Stimulated activated naive CD8-positive, alpha-beta T cell treated with anti-CD3 and anti-CD28 coated beads, Interleukin-15, amount 100 ng/mL, for 72 hours (primary cell): ENCODE measurements around the gene RMND5A.
A peak's percentile ranks its signal among the peaks of the same experiment; 100 is the strongest.
"Not testable (repeated sequence)": the region's sequence is repeated elsewhere in the genome, so short reads cannot be mapped to it uniquely, and the experiment has no call there.

Experiments used
- ATAC-seq: fragments of 150-1000 bp; cut with Tn5 transposase; 2 replicates; pipeline ENCODE4 v1.10.0; 2021; ENCODE audit warnings: mild to moderate bottlenecking, moderate library complexity
- DNase-seq, 2 donors: peaks; one replicate each; pipeline ENCODE4 v3.0.0; 2021 to 2022
- H3K27ac Mint-ChIP-seq, 2 donors: one replicate each; pipeline ENCODE4 v1.8.0; 2022; ENCODE audit warnings: mild to moderate bottlenecking in 2 of 2, mixed read lengths in 2 of 2, moderate library complexity in 2 of 2
- H3K27me3 Mint-ChIP-seq: one replicate; pipeline ENCODE4 v1.8.0; 2022; ENCODE audit warnings: mixed read lengths
- H3K4me1 Mint-ChIP-seq: one replicate; pipeline ENCODE4 v1.8.0; 2022; ENCODE audit warnings: mild to moderate bottlenecking, mixed read lengths
- H3K4me3 Mint-ChIP-seq, 2 donors: one replicate each; pipeline ENCODE4 v1.8.0; 2022; ENCODE audit warnings: mild to moderate bottlenecking in 2 of 2, mixed read lengths in 2 of 2, moderate library complexity in 1 of 2
- H3K9me3 Mint-ChIP-seq, 2 donors: one replicate each; pipeline ENCODE4 v1.8.0; 2022; ENCODE audit warnings: mixed read lengths in 2 of 2

Gene RMND5A, protein sequence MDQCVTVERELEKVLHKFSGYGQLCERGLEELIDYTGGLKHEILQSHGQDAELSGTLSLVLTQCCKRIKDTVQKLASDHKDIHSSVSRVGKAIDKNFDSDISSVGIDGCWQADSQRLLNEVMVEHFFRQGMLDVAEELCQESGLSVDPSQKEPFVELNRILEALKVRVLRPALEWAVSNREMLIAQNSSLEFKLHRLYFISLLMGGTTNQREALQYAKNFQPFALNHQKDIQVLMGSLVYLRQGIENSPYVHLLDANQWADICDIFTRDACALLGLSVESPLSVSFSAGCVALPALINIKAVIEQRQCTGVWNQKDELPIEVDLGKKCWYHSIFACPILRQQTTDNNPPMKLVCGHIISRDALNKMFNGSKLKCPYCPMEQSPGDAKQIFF

DNA sequence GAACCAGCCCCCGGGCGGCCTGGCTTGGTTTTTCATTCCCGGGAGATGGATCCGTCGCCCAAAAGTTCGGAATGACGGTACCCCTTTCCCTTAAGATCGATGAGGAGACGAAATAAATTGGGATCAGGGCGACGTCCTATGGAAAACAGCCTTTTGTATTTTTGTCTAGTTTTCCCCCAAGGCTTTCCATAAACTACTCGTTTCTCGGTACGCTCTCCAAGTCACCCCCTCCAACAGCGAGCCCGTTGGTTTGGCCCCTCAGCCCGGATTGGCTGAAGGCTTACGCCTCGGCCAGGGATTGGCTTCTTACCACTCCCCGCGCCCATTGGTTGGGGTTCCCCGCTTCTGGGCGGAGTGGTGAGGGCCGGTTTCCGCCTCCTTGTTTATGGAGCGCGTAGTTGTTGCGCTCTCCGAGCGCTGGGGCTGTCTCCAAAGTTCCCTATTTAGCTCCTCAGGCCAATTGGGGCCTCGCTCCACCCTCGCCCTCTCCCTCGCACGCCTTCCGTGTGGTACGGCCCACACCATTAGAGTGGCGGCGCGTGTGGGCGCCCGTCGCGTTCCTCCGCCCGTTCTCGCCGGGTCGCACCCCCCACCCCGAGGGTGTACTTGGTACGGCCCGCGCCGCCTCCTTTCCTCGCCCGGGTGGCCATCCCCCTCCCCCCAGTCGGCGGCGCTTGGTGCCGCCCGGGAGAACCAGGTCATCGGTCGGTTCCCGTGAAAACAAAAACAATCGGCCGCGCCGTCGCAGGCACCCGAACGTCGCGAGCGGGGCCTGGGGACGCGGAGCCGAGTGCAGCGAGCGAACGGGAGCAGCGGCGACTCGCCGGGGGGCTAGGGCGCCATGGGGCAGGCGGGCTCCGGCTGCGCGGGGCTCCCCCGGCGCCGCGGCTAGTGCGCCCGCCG is at the start of gene RMND5A:
Gene RMND5A, plus strand, starts transcription at position 655 of the 903 bp plus-strand sequence. CDS start 377 bp downstream, outside the sequence.
- DNase-seq (peak; percentile 97 to 98), ATAC-seq (peak; percentile 92)
- H3K27me3 Mint-ChIP-seq = not testable (repeated sequence)

DNA sequence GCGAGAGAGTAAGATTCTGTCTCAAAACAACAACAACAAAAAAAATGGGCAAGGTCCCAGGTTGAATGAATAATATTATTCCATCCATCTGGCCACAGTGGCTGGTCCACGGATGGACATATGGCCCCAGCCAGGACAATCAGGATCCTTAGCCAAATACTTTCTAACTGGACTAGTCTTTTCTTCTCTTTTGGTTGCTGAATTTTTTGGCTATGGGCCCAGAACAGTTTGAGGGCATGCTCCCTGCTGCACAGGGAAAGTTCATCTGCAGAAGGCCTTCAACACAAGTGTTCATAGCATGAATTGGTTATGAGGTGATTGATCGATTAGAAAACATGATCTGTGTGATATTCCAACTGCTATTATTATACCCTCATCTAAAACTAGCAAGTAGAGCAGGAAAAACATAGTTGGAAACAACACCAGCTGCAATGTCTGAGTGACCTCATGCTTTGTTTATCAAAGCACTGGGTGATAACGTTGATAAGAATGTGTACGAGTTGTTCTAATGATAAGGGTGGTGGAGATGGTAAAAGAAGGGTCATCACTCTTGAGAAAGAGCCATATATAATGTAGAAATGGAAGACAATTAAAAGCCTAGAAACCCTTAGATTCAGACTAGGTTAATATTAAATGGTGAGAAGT is 48.6 kb upstream of the RMND5A start:
- no peak for ATAC-seq
- no peak overlapping the region for H3K4me3 Mint-ChIP-seq
- H3K27ac Mint-ChIP-seq = no peak overlapping the region

More for the DNA sequence above, at the start of gene RMND5A:
- Mint-ChIP-seq H3K4me3 (peak within 1 kb of the TSS; percentile 84 to 95), H3K27ac (peak within 1 kb of the TSS; percentile 88 to 91)
- not testable (repeated sequence) for H3K9me3 Mint-ChIP-seq, H3K4me1 Mint-ChIP-seq

DNA sequence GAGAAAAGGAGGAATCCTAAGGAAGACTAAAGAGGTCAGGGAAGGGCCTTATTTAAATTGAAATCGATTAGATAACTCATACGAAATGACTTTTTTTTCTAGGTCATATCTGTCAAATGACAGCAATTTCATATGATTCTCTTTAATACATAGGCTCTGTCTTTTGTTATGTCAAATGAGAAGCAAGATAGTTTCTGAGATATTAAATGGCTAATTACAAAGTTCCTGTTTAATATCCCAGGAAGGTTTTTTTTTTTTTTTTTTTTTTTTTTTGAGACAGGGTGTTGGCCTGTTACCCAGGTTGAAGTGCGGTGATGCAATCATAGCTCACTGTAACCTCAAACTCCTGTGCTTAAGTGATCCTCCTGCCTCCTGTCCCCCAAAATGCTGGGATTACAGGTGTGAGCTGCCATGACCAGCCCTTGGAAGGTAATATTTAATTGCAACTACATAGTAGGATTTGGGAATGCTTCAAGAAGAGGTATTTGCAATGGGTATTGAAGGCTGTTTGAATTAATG is 48.0 kb upstream of the RMND5A start:
- Mint-ChIP-seq H3K27ac (no peak overlapping the region), H3K4me3 (no peak overlapping the region), H3K4me1 (no peaks in the 10 kb centered on the region), H3K9me3 (peaks cover 0 to 8% of the 10 kb centered on the region in 2 donors), H3K27me3 (no peaks in the 10 kb centered on the region)
- ATAC-seq (no peak), DNase-seq (no peak)

More for the DNA sequence above, 48.6 kb upstream of the RMND5A start:
- no peaks in the 10 kb centered on the region for H3K4me1 Mint-ChIP-seq
- DNase-seq = no peak
- H3K27me3 Mint-ChIP-seq = no peaks in the 10 kb centered on the region
- H3K9me3 Mint-ChIP-seq = peaks cover 0 to 8% of the 10 kb centered on the region in 2 donors

DNA sequence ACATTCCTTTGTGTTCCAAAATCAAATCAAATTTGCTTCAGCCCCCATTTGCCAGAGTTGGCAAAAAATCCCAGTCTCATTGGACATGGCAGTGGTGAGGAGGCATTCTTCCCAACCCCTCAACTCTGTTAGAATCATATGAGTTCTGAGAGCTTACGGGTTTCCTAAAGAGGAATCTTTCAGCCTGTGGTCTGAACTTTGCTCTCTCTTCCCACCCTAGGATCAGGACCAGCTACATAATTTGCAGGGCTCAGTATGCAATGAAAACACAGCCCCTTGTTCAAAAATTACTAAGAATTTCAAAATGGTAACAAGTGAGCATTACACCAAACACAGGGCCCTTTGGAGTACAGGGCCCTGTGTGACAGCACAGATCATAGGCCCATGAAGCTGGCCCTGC is 47.1 kb upstream of the RMND5A start:
- no peak overlapping the region for H3K27ac Mint-ChIP-seq
- H3K4me3 Mint-ChIP-seq = no peak overlapping the region
- H3K4me1 Mint-ChIP-seq = no peaks in the 10 kb centered on the region
- H3K27me3 Mint-ChIP-seq = no peaks in the 10 kb centered on the region
- no peak for ATAC-seq
- H3K9me3 Mint-ChIP-seq = peaks cover 0 to under 1% of the 10 kb centered on the region in 2 donors
- DNase-seq = no peak

DNA sequence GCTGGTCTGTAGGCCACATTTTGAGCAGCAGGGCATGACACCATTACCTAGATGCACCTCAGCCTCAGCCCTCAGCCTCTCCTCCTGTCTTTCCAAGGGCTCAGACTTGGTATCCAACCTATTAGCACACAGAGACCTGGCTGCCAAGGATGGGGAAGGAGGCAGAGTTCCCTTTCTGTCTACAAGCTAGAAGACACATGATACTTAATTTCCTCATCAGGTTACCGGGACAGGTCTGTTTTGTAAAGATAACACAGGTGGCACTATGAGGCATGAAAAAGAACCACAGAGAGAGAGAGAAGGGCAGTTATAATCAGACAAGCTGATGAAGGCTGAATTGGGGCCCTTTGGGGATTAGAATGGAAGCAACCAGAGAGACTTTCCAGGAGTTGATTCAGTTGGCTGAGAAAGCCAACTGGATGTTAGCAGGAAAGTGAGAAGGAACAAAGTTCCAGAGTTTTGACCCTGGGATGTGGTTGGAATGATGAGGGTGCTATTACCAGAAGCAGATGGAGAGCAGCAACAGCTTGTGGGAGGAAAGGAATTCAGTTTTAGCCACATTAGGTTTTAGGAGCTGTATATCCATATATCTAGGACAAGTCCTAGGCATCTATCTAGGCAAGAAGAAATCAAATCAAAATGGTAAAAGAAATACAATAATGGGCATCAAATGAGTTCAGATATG is 46.0 kb upstream of the RMND5A start:
- H3K9me3 Mint-ChIP-seq = no peaks in the 10 kb centered on the region
- ATAC-seq (no peak), DNase-seq (no peak)
- H3K4me1 Mint-ChIP-seq = no peaks in the 10 kb centered on the region
- H3K27ac Mint-ChIP-seq = no peak overlapping the region
- H3K27me3 Mint-ChIP-seq = no peaks in the 10 kb centered on the region
- H3K4me3 Mint-ChIP-seq = no peak overlapping the region

DNA sequence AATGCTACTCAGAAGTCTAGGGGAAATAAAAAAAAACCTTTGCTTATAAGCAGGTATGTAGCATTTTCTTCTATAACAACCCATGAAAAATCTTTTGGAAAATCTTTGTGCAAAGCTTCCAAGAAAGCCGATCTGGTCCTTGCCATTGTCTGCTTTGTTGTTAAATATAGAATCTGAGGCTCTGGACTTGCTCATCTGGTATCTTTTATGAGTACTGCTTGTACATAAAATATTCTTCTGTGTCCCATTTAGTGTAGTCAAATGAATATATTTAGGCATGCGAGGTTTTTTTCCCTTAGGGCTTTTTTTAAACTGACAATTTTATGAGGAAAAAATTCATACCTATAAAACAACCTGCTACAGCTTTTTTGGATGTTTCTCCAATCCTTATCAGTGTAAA is 45.0 kb upstream of the RMND5A start:
- Mint-ChIP-seq H3K4me1 (no peaks in the 10 kb centered on the region), H3K9me3 (no peaks in the 10 kb centered on the region)
- no peak for ATAC-seq

DNA sequence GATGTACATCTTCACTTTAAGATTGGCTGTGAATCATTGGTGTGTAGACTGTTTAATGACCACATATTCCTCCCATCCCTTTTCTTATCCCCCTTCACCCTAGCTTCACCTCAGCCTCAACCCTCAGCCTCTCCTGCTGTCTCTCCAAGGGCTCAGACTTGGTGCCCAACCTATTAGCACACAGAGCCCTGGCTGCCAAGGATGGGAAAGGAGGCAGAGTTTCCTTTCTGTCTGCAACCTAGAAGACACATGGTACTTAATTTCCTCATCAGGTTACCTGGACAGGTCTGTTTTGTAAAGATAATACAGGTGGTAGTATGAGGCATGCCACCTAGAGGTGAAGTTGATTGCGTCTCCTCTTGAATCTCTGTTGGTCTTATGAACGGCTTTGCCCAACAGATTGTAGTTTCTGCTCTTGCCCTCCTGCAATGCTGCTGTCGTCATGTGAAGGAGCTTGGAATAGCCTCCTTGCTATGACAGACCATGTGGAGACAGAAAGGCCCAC is 44.5 kb upstream of the RMND5A start:
- Mint-ChIP-seq H3K27me3 (no peaks in the 10 kb centered on the region), H3K4me1 (no peaks in the 10 kb centered on the region), H3K9me3 (no peaks in the 10 kb centered on the region), H3K27ac (no peak overlapping the region), H3K4me3 (no peak overlapping the region)
- ATAC-seq (no peak), DNase-seq (no peak)

More for the DNA sequence above, 45.0 kb upstream of the RMND5A start:
- no peak for DNase-seq
- Mint-ChIP-seq H3K27ac (no peak overlapping the region), H3K27me3 (no peaks in the 10 kb centered on the region), H3K4me3 (no peak overlapping the region)

DNA sequence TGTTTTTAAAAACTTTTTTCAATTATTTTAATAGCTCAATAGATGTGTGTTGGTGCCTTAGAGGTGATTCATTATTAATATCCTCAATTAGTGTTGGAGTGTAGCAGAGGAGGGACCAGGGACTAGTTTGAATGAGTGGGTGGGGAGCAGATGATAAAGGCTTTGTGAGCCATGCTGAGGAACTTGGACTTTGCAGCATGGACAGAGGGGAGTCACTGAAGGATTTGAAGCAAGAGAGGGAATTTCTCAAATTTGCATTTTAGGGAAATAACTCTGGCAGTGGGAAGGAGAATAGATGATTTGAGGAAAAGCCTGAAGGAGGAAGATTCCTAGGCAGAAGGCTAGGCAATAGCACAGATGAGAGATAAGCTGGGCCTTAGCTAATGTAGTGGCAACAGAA is 42.3 kb upstream of the RMND5A start:
- peaks cover 6% of the 10 kb centered on the region for H3K4me1 Mint-ChIP-seq
- H3K4me3 Mint-ChIP-seq = no peak overlapping the region
- ATAC-seq (no peak), DNase-seq (no peak)
- H3K9me3 Mint-ChIP-seq = no peaks in the 10 kb centered on the region
- H3K27me3 Mint-ChIP-seq = no peaks in the 10 kb centered on the region
- no peak overlapping the region for H3K27ac Mint-ChIP-seq

DNA sequence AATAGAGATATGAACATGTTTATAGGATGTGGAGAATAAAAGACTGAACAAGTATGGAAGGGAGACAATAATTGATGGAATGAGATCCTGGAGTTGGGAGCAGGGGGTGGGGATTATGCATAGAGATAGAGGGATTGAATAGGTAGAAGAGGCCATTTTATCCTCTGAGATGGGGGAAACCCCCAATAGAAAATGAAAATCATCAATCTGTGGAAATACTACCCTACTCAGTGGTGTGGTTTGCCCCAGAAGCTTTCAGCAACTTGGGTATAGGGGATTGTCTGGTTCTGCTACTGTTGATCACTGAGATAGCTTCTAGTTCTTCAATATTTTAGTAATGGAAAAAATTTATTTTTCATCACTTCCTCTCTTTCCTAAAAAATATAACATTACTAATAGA is 41.1 kb upstream of the RMND5A start:
- no peaks in the 10 kb centered on the region for H3K9me3 Mint-ChIP-seq
- H3K4me3 Mint-ChIP-seq = no peak overlapping the region
- H3K27ac Mint-ChIP-seq = no peak overlapping the region
- H3K27me3 Mint-ChIP-seq = no peaks in the 10 kb centered on the region
- peaks cover 6% of the 10 kb centered on the region for H3K4me1 Mint-ChIP-seq
- no peak for DNase-seq
- ATAC-seq = no peak

DNA sequence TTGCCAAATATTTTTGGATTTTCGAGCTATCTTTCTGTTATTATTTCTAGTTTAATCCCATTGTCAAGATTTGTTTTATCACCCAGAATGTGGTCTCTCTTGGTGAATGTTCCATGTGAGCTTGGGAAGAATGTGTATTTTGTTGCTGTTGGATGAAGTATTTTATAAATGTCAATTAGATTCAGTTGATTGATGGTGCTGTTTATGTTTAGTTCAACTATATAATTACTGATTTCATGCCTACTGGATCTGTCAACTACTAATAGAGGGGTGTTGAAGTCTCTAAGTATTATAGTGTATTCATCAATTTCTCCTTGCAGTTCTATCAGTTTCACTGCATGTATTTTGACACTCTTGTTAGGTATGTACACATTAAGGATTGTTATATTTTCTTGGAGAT is 34.7 kb upstream of the RMND5A start:
- H3K4me3 Mint-ChIP-seq = no peak overlapping the region
- H3K4me1 Mint-ChIP-seq = peaks cover 6% of the 10 kb centered on the region
- DNase-seq (no peak), ATAC-seq (no peak)
- no peaks in the 10 kb centered on the region for H3K27me3 Mint-ChIP-seq
- H3K9me3 Mint-ChIP-seq = no peaks in the 10 kb centered on the region
- H3K27ac Mint-ChIP-seq = no peak overlapping the region

DNA sequence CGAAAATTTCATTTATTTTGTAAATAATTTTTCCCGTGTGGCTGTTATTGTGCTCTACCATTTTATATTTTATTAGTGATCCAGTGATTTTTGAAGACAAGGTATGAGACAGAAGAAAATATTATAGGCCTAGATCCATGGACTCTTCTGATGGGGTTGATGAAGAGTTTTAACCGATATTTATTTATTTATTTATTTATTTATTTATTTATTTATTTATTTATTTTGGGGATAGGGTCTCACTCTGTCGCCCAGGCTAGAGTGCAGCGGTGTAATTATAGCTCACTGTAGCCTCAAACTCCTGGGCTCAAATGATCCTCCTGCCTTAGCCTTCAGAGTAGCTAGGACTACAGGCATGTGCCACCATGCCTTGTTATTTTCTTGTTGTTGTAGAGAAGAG is 33.6 kb upstream of the RMND5A start:
- no peak for ATAC-seq
- H3K27ac Mint-ChIP-seq = no peak overlapping the region
- no peaks in the 10 kb centered on the region for H3K9me3 Mint-ChIP-seq
- H3K4me1 Mint-ChIP-seq = no peaks in the 10 kb centered on the region
- no peak overlapping the region for H3K4me3 Mint-ChIP-seq
- H3K27me3 Mint-ChIP-seq = no peaks in the 10 kb centered on the region
- no peak for DNase-seq

DNA sequence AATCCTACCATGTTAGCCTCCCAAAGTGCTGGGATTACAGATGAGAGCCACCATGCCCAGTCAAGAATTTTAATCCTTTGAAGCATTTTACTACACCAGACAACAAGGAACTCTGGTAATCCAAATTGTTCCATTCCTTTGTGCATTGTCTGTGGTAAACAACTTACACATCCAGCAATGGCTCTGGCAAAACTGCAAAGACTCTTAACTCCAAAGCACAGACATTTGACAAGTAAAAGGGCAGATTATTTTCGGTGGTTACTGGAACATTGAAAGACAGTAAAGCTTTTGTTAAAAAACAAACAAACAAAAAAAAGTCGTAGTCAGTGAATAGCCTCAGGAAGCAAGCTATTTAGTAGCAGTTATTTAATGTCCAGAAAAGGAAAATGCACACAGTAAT is 33.2 kb upstream of the RMND5A start:
- H3K27me3 Mint-ChIP-seq = no peaks in the 10 kb centered on the region
- no peak overlapping the region for H3K27ac Mint-ChIP-seq
- H3K4me3 Mint-ChIP-seq = no peak overlapping the region
- no peak for ATAC-seq
- no peaks in the 10 kb centered on the region for H3K4me1 Mint-ChIP-seq
- no peaks in the 10 kb centered on the region for H3K9me3 Mint-ChIP-seq
- no peak for DNase-seq

DNA sequence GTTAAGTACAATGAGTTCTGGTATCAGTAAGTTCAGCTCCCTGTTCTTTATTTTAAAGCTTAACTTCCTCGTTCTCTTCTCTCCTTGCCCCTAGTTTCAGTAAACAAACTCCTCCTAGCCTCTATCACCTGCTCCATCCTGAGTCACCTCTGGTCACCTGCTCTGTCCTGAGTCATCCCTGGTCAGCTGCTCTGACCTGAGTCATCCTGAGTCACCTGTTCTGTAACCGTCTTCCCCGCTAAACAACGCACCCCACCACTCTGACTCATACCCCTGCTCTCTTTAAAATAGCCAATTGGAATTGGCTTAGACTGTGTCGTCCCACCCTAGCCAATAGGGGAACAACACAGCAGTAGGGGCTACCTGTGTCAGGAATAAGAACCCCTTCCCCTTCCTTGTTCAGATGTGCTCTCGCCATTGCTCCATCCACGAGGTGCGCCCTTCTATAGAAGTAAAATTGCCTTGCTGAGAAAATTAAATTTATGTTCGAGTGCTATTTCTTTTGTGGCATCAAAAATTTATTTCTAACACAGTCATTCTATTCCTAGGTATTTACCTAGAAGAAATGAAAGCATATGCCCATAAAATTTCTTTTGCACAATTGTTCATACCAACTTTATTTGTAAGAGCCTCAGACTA is 24.9 kb upstream of the RMND5A start:
- Mint-ChIP-seq H3K27me3 (no peaks in the 10 kb centered on the region), H3K4me3 (no peak overlapping the region), H3K4me1 (peaks cover 10% of the 10 kb centered on the region), H3K9me3 (peaks cover 24 to 27% of the 10 kb centered on the region in 2 donors), H3K27ac (no peak overlapping the region)
- DNase-seq (peak in 1 of 2 donors; percentile 22), ATAC-seq (no peak)

DNA sequence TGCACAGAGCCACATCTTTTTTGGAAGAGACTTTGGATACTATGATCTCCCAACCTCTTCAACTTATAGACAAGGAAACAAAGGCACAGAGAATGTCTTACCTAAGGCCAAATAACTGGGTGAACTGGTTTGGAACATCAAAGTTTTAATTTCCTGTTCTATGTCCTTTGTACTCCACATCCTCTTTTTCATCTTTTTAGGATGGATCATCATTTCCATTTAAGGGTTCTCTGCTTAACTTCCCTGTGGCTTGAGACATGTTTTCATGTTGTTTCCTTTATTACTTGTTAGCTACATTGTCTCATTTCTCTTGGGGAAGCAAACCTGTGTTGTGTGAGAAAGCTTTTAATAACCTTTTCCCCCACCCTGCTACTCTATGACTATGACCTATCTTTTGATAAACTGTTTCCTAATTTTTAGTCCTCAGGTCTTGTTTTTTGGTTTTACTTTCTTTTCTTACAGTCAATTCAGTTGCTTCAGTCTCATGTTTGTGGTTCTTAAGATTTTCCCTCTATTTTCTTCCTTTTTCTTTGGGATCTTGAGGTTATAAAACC is 22.5 kb upstream of the RMND5A start:
- Mint-ChIP-seq H3K4me1 (peaks cover 10% of the 10 kb centered on the region), H3K9me3 (peaks cover 24 to 26% of the 10 kb centered on the region in 2 donors), H3K27me3 (no peaks in the 10 kb centered on the region), H3K27ac (peak overlapping the region; percentile 4 to 69), H3K4me3 (peak overlapping the region; percentile 0 to 5)
- DNase-seq (no peak), ATAC-seq (no peak)
